ENCODE measurements around the gene TOPAZ1. TPM values are rescaled to one million over a fixed set of nuclear protein-coding genes. Genes with fewer than 3 reads are reported as not detected.
A peak's percentile ranks its signal among the peaks of the same experiment; 100 is the strongest.

Gene TOPAZ1
- total and polyA plus RNA-seq, 2 of the 13 experiments (the other 11 are each of a cell fraction or from before 2014, with no cell fraction given) = not detected

DNA sequence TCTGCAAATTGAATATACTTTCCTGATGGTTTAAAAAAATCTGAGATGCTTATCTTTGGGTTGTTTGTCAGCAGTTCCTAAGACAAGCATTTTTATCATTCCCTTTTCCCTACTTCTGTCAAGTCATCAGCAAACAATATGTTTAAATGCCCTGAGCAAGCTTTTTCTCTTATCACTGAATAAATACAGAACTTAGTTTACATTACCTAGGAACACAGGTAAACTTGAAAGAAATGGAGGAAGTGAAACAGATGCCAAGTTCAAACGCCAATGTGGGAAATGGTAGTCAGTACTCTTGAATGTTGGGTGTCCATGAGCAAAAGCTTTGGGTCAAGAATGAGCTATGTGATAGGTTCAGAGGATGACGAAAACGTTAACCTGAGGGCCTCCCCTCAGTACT is 79.6 kb downstream of the TOPAZ1 start (continued):
- TF ChIP-seq TBX2 (CRISPR knock-in tag; IDR thresholded peaks at IDR 0.05; ENCODE audit: borderline replicate concordance) (0 out of 2 replicates have a peak, but pooled peaks have one; percentile 31), PAX8 (CRISPR knock-in tag; IDR thresholded peaks at IDR 0.05; ENCODE audit: borderline replicate concordance) (no peak), CHCHD3 (CRISPR knock-in tag; IDR thresholded peaks at IDR 0.05) (no peak), NFE2L1 (CRISPR knock-in tag; IDR thresholded peaks at IDR 0.05; ENCODE audit: borderline replicate concordance) (no peak), CENPT (CRISPR knock-in tag; IDR thresholded peaks at IDR 0.05; ENCODE audit: low read depth) (no peak), CEBPB (IDR thresholded peaks at IDR 0.05; ENCODE audit: borderline replicate concordance, low read depth, low read length) (no peak), PAF1 (CRISPR knock-in tag; IDR thresholded peaks at IDR 0.05) (no peak), HNRNPL (IDR thresholded peaks at IDR 0.05; ENCODE audit: low read depth, low read length) (no peak), JUNB (CRISPR knock-in tag; IDR thresholded peaks at IDR 0.05; ENCODE audit: borderline replicate concordance) (peak; percentile 59; the same call in 1 of the 2 replicates), ZNF672 (CRISPR knock-in tag; IDR thresholded peaks at IDR 0.05) (no peak), ZNF160 (CRISPR knock-in tag; IDR thresholded peaks at IDR 0.05) (no peak), ZNF263 (CRISPR knock-in tag; IDR thresholded peaks at IDR 0.05) (no peak), ELF3 (CRISPR knock-in tag; IDR thresholded peaks at IDR 0.05) (peak; percentile 97), ZMYM4 (CRISPR knock-in tag; IDR thresholded peaks at IDR 0.05) (peak; percentile 46; the same call in 1 of the 2 replicates), ZNF816 (CRISPR knock-in tag; IDR thresholded peaks at IDR 0.05; ENCODE audit: borderline replicate concordance) (no peak; the same call in 1 of the 2 replicates), KLF9 (CRISPR knock-in tag; IDR thresholded peaks at IDR 0.05; ENCODE audit: low read depth) (no peak), EHMT2 (IDR thresholded peaks at IDR 0.05; ENCODE audit: borderline replicate concordance, low read depth, low read length) (no peak), MBNL3 (CRISPR knock-in tag; conservative IDR thresholded peaks at IDR 0.05) (no peak)
- TF ChIP-seq, protein P1, sequence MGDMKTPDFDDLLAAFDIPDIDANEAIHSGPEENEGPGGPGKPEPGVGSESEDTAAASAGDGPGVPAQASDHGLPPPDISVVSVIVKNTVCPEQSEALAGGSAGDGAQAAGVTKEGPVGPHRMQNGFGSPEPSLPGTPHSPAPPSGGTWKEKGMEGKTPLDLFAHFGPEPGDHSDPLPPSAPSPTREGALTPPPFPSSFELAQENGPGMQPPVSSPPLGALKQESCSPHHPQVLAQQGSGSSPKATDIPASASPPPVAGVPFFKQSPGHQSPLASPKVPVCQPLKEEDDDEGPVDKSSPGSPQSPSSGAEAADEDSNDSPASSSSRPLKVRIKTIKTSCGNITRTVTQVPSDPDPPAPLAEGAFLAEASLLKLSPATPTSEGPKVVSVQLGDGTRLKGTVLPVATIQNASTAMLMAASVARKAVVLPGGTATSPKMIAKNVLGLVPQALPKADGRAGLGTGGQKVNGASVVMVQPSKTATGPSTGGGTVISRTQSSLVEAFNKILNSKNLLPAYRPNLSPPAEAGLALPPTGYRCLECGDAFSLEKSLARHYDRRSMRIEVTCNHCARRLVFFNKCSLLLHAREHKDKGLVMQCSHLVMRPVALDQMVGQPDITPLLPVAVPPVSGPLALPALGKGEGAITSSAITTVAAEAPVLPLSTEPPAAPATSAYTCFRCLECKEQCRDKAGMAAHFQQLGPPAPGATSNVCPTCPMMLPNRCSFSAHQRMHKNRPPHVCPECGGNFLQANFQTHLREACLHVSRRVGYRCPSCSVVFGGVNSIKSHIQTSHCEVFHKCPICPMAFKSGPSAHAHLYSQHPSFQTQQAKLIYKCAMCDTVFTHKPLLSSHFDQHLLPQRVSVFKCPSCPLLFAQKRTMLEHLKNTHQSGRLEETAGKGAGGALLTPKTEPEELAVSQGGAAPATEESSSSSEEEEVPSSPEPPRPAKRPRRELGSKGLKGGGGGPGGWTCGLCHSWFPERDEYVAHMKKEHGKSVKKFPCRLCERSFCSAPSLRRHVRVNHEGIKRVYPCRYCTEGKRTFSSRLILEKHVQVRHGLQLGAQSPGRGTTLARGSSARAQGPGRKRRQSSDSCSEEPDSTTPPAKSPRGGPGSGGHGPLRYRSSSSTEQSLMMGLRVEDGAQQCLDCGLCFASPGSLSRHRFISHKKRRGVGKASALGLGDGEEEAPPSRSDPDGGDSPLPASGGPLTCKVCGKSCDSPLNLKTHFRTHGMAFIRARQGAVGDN (CRISPR knock-in tag; IDR thresholded peaks at IDR 0.05) = no peak
- TF ChIP-seq, protein P2, sequence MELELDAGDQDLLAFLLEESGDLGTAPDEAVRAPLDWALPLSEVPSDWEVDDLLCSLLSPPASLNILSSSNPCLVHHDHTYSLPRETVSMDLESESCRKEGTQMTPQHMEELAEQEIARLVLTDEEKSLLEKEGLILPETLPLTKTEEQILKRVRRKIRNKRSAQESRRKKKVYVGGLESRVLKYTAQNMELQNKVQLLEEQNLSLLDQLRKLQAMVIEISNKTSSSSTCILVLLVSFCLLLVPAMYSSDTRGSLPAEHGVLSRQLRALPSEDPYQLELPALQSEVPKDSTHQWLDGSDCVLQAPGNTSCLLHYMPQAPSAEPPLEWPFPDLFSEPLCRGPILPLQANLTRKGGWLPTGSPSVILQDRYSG (CRISPR knock-in tag; IDR thresholded peaks at IDR 0.05) = no peak
- TF ChIP-seq, protein P3, sequence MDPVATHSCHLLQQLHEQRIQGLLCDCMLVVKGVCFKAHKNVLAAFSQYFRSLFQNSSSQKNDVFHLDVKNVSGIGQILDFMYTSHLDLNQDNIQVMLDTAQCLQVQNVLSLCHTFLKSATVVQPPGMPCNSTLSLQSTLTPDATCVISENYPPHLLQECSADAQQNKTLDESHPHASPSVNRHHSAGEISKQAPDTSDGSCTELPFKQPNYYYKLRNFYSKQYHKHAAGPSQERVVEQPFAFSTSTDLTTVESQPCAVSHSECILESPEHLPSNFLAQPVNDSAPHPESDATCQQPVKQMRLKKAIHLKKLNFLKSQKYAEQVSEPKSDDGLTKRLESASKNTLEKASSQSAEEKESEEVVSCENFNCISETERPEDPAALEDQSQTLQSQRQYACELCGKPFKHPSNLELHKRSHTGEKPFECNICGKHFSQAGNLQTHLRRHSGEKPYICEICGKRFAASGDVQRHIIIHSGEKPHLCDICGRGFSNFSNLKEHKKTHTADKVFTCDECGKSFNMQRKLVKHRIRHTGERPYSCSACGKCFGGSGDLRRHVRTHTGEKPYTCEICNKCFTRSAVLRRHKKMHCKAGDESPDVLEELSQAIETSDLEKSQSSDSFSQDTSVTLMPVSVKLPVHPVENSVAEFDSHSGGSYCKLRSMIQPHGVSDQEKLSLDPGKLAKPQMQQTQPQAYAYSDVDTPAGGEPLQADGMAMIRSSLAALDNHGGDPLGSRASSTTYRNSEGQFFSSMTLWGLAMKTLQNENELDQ (CRISPR knock-in tag; IDR thresholded peaks at IDR 0.05; ENCODE audit: borderline replicate concordance) = no peak
- TF ChIP-seq, protein P4, sequence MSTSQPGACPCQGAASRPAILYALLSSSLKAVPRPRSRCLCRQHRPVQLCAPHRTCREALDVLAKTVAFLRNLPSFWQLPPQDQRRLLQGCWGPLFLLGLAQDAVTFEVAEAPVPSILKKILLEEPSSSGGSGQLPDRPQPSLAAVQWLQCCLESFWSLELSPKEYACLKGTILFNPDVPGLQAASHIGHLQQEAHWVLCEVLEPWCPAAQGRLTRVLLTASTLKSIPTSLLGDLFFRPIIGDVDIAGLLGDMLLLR (CRISPR knock-in tag; IDR thresholded peaks at IDR 0.05) = no peak

Measured in HepG2 (cell line).